Fibroblast of villous mesenchyme (primary cell): ENCODE data around the gene CLCN1. TPM values are rescaled to one million over a fixed set of nuclear protein-coding genes. Genes with fewer than 3 reads are reported as not detected.
"Not testable (repeated sequence)": the region's sequence is repeated elsewhere in the genome, so short reads cannot be mapped to it uniquely, and the experiment has no call there.

Source experiments
- DNase-seq: peaks from one replicate; pipeline ENCODE4 v3.0.0-alpha.2; 2010; ENCODE audit warnings: low read depth
- H3K4me3 ChIP-seq: 2 replicates; pipeline ENCODE4 v1.5.1; 2011; ENCODE audit warnings: low read depth, mild to moderate bottlenecking, low read length
- CTCF ChIP-seq: IDR thresholded peaks from 2 replicates; pipeline ENCODE4 v1.5.1; 2012; ENCODE audit warnings: low read depth, mild to moderate bottlenecking, low read length; ENCODE audit not compliant: insufficient read depth
- total RNA-seq: library from RNA; depleted of rRNA; stranded (reverse); fragments of >200 nt; gene quantifications from 2 replicates; pipeline ENCODE4 v1.2.3, GENCODE V29; 2012

CLCN1 gene
- total RNA-seq, 1 donor: under 0.01 TPM

GRCh38 chr7:143285806-143286521 lies 29.9 kb upstream of the CLCN1 start:
- no peak for DNase-seq
- no peak overlapping the region for H3K4me3 ChIP-seq
- no peak for TF ChIP-seq CTCF

DNA sequence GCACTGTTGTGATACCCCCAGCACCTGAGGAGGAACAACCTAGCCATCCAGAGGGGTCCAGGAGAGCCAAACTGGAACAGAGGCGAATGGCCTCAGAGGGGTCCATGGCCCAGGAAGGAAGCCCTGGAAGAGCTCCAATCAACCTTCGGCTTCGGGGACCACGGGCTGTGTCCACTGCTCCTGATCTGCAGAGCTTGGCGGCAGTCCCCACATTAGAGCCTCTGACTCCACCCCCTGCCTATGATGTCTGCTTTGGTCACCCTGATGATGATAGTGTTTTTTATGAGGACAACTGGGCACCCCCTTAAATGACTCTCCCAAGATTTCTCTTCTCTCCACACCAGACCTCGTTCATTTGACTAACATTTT lies 29.4 kb upstream of the CLCN1 start:
- no peak overlapping the region for H3K4me3 ChIP-seq
- DNase-seq: no peak
- no peak for TF ChIP-seq CTCF

DNA sequence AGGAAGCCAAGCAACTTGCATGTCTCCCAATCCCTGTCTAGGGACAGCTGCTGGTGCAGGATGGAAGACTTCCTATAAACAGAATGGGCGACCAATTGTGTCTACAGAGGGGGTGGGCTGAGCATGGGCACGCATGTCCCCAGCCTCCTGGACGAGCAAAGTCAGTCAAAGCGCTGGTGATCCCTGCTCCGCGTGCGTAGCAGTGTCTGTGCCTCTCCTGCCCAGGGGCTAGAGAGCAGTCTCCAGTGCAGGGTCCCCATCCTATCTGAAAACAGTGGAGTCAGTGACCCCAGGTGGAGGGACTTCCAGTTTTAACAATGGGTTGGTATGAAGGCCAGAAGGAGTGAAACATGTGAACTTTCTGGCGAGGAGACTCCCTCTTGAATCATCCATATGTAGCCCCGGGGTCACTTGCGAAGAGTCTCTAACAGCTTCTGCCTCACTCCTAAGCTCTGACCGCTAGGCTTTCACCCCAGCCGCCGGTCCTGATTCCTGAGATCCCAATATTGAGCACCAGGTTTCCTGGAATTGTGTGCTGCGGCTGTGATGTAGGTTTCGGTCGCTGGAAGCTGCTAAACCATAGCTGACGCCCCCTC lies 28.5 kb upstream of the CLCN1 start:
- no peak for TF ChIP-seq CTCF
- peak overlapping the region; percentile 50 for H3K4me3 ChIP-seq
- no peak for DNase-seq

GRCh38 chr7:143287935-143288826 lies 27.7 kb upstream of the CLCN1 start, which contains the start of gene CASP2:
CASP2 (plus strand) TSS chr7:143288351; CDS start chr7:143288456, 105 bp downstream.
- TF ChIP-seq CTCF: peak; percentile 34
- peak within 1 kb of the TSS; percentile 89 for H3K4me3 ChIP-seq
- peak; percentile 98 for DNase-seq

- H3K4me3 ChIP-seq: peak overlapping the region; percentile 89
- peak; percentile 26 for DNase-seq
- TF ChIP-seq CTCF: no peak
Observed at GRCh38 chr7:143288836-143289235, 27.1 kb upstream of the CLCN1 start.

DNA sequence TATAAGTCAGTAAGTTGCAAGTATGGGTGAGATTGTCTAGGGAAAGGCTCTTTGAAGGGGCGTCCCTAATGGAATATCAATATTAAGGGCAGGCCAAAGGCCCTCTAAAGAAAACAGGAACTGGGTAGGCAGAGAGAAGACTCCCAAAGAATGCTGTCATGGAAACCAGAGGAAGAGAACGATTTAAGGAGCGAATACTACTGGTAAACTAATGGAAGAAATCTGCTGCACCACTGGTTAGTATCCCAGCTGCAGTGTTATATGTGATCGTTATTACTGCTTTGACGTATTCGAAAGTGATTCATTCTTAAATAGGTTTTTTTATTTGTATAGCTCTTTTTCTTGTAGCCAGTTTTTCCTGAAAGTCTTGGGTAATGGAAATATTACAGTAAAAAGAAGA lies 26.5 kb upstream of the CLCN1 start:
- peak overlapping the region; percentile 89 for H3K4me3 ChIP-seq
- DNase-seq: peak; percentile 16
- TF ChIP-seq CTCF: no peak

DNA sequence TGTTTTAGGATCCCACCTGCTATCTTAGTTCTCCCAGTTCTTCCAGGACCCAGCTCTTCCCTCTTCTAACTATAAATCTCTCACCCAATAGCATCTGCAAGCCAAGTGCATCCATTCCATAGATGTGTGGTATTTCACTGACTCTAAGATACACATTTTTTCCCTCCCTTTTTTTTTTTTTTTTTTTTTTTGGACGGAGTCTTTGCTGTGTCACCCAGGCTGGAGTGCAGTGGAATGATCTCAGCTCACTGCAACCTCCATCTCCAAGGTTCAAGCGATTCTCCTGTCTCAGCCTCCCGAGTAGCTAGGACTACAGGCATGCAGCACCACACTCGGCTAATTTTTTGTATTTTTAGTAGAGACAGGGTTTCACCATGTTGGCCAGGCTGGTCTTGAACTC lies 26.0 kb upstream of the CLCN1 start:
- H3K4me3 ChIP-seq: peak overlapping the region; percentile 89
- DNase-seq: not testable (repeated sequence)
